ENCODE measurements around the gene CAMK2N2. TPM values are rescaled to one million over a fixed set of nuclear protein-coding genes. Genes with fewer than 3 reads are reported as not detected.
A peak's percentile ranks its signal among the peaks of the same experiment; 100 is the strongest.

CAMK2N2 gene
- total RNA-seq, 1 donor from 2014 or later = 14.8 TPM

GRCh38 chr3:184230081-184230602 is 31.2 kb downstream of the CAMK2N2 start:
- Mint-ChIP-seq H3K36me3 (ENCODE audit: unreplicated experiment) (no peaks in the 10 kb centered on the region), H3K27me3 (ENCODE audit: unreplicated experiment) (peaks cover 11% of the 10 kb centered on the region), H3K9me3 (ENCODE audit: unreplicated experiment) (peaks cover 13% of the 10 kb centered on the region), H3K4me1 (ENCODE audit: low read depth, unreplicated experiment) (peaks cover 19% of the 10 kb centered on the region), H3K27ac (ENCODE audit: unreplicated experiment) (no peak overlapping the region), H3K4me3 (ENCODE audit: unreplicated experiment) (no peak overlapping the region)
- peak; percentile 43 for DNase-seq
- TF ChIP-seq CTCF (IDR thresholded peaks at IDR 0.05; ENCODE audit: partially characterized antibody, unreplicated experiment) = no peak

- Mint-ChIP-seq H3K4me1 (ENCODE audit: low read depth, unreplicated experiment) (peaks cover 13% of the 10 kb centered on the region), H3K4me3 (ENCODE audit: unreplicated experiment) (peak within 1 kb of the TSS; percentile 82), H3K9me3 (ENCODE audit: unreplicated experiment) (peaks cover 13% of the 10 kb centered on the region), H3K27me3 (ENCODE audit: unreplicated experiment) (peaks cover 11% of the 10 kb centered on the region), H3K27ac (ENCODE audit: unreplicated experiment) (no peak within 1 kb of the TSS), H3K36me3 (ENCODE audit: unreplicated experiment) (no peaks in the 10 kb centered on the region)
- DNase-seq = peak; percentile 85
- TF ChIP-seq CTCF (IDR thresholded peaks at IDR 0.05; ENCODE audit: partially characterized antibody, unreplicated experiment) = peak; percentile 38
Observed at GRCh38 chr3:184229394-184230080, 31.8 kb downstream of the CAMK2N2 start, which contains the start of gene VWA5B2. VWA5B2 (plus strand) TSS chr3:184229585; CDS start chr3:184230529, 944 bp downstream.

GRCh38 chr3:184228376-184229137 is 32.8 kb downstream of the CAMK2N2 start:
- Mint-ChIP-seq H3K9me3 (ENCODE audit: unreplicated experiment) (peaks cover 7% of the 10 kb centered on the region), H3K4me1 (ENCODE audit: low read depth, unreplicated experiment) (peaks cover 5% of the 10 kb centered on the region), H3K27me3 (ENCODE audit: unreplicated experiment) (peaks cover 11% of the 10 kb centered on the region), H3K4me3 (ENCODE audit: unreplicated experiment) (peak overlapping the region; percentile 70), H3K36me3 (ENCODE audit: unreplicated experiment) (no peaks in the 10 kb centered on the region), H3K27ac (ENCODE audit: unreplicated experiment) (no peak overlapping the region)
- TF ChIP-seq CTCF (IDR thresholded peaks at IDR 0.05; ENCODE audit: partially characterized antibody, unreplicated experiment) = no peak
- DNase-seq = no peak

GRCh38 chr3:184227481-184227935 is 33.8 kb downstream of the CAMK2N2 start:
- TF ChIP-seq CTCF (IDR thresholded peaks at IDR 0.05; ENCODE audit: partially characterized antibody, unreplicated experiment) = peak; percentile 94
- Mint-ChIP-seq H3K9me3 (ENCODE audit: unreplicated experiment) (peaks cover 7% of the 10 kb centered on the region), H3K4me1 (ENCODE audit: low read depth, unreplicated experiment) (peaks cover 2% of the 10 kb centered on the region), H3K27me3 (ENCODE audit: unreplicated experiment) (peaks cover 11% of the 10 kb centered on the region), H3K36me3 (ENCODE audit: unreplicated experiment) (no peaks in the 10 kb centered on the region), H3K4me3 (ENCODE audit: unreplicated experiment) (no peak overlapping the region), H3K27ac (ENCODE audit: unreplicated experiment) (no peak overlapping the region)
- DNase-seq = peak; percentile 54

Data from glutamatergic neuron (in vitro differentiated cells).